Mesodermal cell (in vitro differentiated cells): Measurements from ENCODE around the gene MITF.

Experiments
- H3K27ac ChIP-seq: 2 replicates; pipeline ENCODE4 v1.7.0; 2013; ENCODE audit warnings: mild to moderate bottlenecking, low read depth, low read length, moderate library complexity; ENCODE audit not compliant: severe bottlenecking
- H3K36me3 ChIP-seq: 2 replicates; pipeline ENCODE4 v1.7.1; 2013; ENCODE audit warnings: mild to moderate bottlenecking, low read length, moderate library complexity; ENCODE audit not compliant: control insufficient read depth, insufficient read depth
- H3K4me1 ChIP-seq: one replicate; pipeline ENCODE4 v1.7.1; 2013; ENCODE audit warnings: mild to moderate bottlenecking, low read length; ENCODE audit not compliant: insufficient read depth, control insufficient read depth, poor library complexity, severe bottlenecking
- H3K4me3 ChIP-seq: 2 replicates; pipeline ENCODE4 v1.7.0; 2013; ENCODE audit warnings: low read length, control low read depth, mild to moderate bottlenecking; ENCODE audit not compliant: insufficient read depth, poor library complexity, severe bottlenecking; ENCODE audit errors: extremely low read depth
- H3K9me3 ChIP-seq: 2 replicates; pipeline ENCODE4 v1.7.1; 2013; ENCODE audit warnings: mild to moderate bottlenecking, low read length, moderate library complexity; ENCODE audit not compliant: control insufficient read depth
- WGBS, 2 experiments: methylation state at CpG; one replicate each; pipeline ENCODE4 v1.1.5; 2013; ENCODE audit warnings: missing lambda C conversion rate in 2 of 2; ENCODE audit not compliant: insufficient coverage in 2 of 2; 5-methylcytosine and 5-hydroxymethylcytosine counted together

Gene MITF

DNA sequence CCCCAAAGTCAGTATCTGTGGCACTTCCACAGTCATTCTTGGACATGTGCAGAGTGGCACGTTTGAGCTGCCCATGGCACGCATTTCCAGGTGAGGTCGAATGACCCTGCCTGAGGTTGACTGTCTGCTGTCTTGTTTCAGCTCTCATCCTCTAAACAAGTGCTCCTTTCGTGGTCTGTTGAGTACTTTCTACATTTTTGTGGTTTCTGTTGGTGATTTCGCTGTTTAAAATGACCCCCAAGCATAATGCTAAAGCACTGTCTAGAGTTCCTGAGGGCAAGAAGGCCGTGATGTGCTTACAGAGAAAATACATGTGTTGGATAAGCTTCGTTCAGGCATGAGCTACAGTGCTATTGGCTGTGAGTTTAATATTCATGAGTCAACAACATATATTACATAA lies 220.3 kb downstream of the MITF start:
- Histone ChIP-seq H3K4me1 (no peaks in the 10 kb centered on the region), H3K4me3 (no peak overlapping the region), H3K27ac (no peak overlapping the region), H3K36me3 (no peaks in the 10 kb centered on the region), H3K9me3 (no peaks in the 10 kb centered on the region)
- WGBS, 2 experiments, result 92 to 97% methylated on average over 3 to 5 of the region's 7 CpGs

DNA sequence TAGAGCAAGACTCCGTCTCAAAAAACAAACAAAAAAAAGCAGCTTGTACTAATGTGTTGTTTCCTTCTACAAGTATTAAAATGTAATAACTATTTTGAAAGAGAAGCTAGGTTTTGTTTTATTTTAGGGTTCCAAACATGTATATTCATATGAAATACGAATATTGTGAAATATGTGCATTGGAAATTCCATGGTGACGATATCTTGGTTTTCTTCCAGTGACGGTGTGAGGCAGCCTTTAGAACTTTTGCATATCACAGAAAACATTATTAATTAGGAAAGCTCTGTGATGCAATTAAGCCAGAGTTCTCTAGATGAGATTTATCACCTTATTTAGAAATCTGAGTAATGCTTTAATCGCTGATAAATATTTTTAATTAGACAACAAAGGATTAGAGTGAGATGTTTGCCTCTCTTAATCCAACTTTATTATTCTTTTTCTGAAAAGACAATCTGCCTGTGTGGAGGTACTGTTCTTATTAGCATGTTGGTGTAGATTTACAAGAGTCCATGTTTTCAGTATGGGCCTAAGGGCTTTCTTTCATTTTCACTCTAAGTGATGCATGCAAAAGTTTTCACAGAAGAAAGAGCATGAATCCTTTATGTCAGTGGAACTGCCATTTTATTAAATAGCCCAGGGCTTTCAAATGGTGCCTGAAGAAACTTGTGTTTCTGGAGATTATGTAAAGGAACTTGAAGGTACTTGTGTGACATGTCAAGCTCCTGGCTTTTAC lies 222.6 kb downstream of the MITF start:
- no peaks in the 10 kb centered on the region for H3K4me1 ChIP-seq
- 100% methylated on average over 1 of the region's 5 CpGs; no CpG with 5 or more reads in 1 of the 2 experiments for WGBS, 2 experiments
- H3K36me3 ChIP-seq, result no peaks in the 10 kb centered on the region
- no peaks in the 10 kb centered on the region for H3K9me3 ChIP-seq
- no peak overlapping the region for H3K27ac ChIP-seq
- H3K4me3 ChIP-seq, result no peak overlapping the region

DNA sequence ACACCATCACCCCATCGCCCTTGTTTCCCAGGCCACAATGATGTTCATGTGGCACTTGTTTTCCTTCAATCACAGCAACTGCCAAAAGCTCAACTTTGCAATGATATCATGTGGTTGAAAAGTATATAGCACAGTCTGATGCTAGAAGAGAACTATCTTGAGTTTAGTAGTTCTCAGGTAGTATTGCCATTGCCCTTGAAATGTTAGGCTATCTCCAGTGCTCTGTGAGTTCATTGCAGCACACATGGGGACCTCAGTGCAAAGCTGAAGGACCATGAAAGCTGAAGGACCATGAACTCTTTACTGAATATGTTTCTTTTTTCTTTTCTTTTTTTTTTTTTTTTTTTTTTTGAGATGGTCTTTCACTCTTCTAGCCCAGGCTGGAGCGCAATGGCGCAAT lies 224.4 kb downstream of the MITF start:
- Histone ChIP-seq H3K36me3 (no peaks in the 10 kb centered on the region), H3K9me3 (no peaks in the 10 kb centered on the region), H3K27ac (no peak overlapping the region), H3K4me1 (no peaks in the 10 kb centered on the region), H3K4me3 (no peak overlapping the region)
- no CpG with 5 or more reads among the region's 3 CpGs for WGBS, 2 experiments

DNA sequence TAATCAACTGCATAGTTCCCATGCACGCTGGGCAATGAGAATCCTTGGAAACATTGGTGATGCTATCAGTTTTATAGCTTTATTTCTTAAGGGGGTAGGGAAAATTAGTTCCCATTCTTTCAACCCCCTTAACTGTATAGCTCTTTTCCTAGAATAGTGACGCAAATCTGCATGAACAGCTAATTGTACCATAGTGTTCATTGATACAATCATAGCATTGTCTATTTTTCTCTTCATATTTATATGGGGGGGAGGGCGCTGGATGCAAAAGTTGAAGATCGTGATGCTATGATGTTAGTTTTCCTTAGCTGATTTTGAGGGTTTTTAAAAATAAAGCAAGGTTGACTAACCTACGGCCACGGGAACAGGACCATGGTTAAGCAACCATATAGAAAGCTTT lies 227.9 kb downstream of the MITF start:
- no peaks in the 10 kb centered on the region for H3K4me1 ChIP-seq
- no peak overlapping the region for H3K4me3 ChIP-seq
- no peak overlapping the region for H3K27ac ChIP-seq
- no peaks in the 10 kb centered on the region for H3K36me3 ChIP-seq
- no peaks in the 10 kb centered on the region for H3K9me3 ChIP-seq
- WGBS, 2 experiments, result 80 to 87% methylated on average over 1 to 5 of the region's 6 CpGs

DNA sequence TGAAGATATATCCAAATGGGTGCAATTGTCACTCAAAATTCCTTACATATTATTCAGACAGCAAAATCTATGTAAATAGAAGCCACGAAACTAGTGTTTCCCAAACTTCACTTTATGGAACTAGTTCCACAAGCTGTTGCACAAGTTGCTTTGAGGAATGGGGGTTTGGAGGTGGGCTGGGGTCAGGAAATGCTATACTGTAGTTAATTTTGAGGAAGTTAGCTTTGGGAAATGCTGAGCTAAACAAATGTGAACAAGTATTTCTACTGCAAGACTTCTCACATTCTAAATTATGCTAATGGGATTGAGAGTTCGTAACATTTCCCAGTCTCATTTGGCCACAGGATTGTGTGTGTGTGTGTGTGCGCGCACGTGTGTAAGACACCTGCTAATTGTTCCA lies 231.6 kb downstream of the MITF start:
- H3K9me3 ChIP-seq, result no peaks in the 10 kb centered on the region
- no peaks in the 10 kb centered on the region for H3K4me1 ChIP-seq
- no peak overlapping the region for H3K4me3 ChIP-seq
- no peak overlapping the region for H3K27ac ChIP-seq
- no peaks in the 10 kb centered on the region for H3K36me3 ChIP-seq
- no CpG with 5 or more reads among the region's 5 CpGs for WGBS, 2 experiments

DNA sequence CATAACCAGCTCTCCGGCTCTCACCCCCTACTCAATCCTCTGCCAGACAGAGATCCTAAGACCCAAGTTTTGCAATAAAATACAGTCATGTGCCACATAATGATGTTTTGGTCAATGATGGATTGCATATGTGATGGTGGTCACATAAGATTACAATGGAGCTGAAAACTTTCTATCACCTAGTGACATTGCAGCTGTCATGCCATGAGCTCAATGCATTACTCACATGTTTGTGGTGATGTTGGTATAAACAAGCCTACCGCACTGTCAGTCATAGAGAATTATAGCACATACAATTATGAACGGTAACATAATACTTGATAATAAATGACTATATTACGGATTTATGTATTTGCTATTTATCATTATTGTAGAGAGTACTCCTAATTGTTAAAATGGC lies 233.4 kb downstream of the MITF start:
- no peaks in the 10 kb centered on the region for H3K9me3 ChIP-seq
- no peaks in the 10 kb centered on the region for H3K4me1 ChIP-seq
- no peaks in the 10 kb centered on the region for H3K36me3 ChIP-seq
- WGBS, 2 experiments, result no CpG with 5 or more reads among the region's 4 CpGs
- no peak overlapping the region for H3K27ac ChIP-seq
- no peak overlapping the region for H3K4me3 ChIP-seq

DNA sequence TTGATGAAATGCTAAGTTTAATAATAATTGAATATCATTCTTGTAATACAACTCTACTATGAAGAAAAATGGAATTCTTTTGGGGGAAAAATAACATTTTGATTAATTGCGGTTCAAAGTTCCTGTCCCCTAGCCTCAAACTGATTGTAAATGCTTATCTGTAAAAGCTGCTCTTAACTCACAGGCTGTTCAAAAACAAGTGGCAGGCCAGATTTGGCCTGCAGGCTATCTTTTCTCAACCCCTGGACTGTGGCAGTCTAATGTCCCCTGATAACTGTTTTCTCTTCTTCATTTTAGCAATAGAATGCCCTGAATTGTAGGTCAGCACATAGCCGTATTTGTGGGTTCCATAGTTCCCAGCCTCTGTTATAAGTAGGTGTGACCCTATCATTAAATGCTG lies 236.8 kb downstream of the MITF start:
- Histone ChIP-seq H3K36me3 (no peaks in the 10 kb centered on the region), H3K9me3 (peaks cover 3% of the 10 kb centered on the region), H3K27ac (no peak overlapping the region), H3K4me3 (no peak overlapping the region), H3K4me1 (no peaks in the 10 kb centered on the region)
- 80% methylated on average over 1 of the region's 2 CpGs; no CpG with 5 or more reads in 1 of the 2 experiments for WGBS, 2 experiments

DNA sequence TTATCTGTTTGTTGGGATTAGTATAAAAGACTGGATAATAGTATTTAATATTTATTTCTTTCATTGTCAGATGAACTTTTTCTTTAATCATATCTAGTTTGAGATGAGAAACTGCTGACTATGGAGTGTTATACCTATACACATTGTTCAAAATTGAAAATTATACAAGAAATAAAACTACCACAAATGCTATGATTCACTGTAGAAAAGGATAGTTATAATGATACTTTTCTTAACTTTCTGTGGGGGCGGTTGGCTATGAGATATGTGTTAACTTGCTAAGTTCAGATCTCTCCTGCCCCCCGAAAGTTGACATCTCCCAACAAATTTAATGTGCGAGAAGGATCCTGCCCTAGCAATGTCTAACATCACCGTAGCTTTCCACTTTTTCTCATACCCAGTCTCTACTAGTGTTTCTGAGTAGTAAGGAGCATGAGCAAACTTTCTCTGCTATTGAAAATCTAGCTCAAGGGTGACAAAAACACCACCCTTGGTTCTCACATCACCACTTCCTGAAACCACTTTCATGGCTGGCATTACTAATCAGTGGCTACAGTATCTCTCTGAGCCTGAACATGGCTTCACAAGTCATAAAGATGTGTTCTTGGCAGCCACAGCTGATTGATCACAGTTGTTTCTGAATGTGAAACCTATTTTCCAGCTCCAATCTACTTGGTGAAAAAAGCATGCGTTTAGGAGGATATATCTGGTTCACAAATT lies 244.4 kb downstream of the MITF start:
- no peak overlapping the region for H3K4me3 ChIP-seq
- WGBS, 2 experiments, result 100% methylated on average over 1 to 3 of the region's 5 CpGs
- no peak overlapping the region for H3K27ac ChIP-seq
- no peaks in the 10 kb centered on the region for H3K36me3 ChIP-seq
- H3K4me1 ChIP-seq, result no peaks in the 10 kb centered on the region
- no peaks in the 10 kb centered on the region for H3K9me3 ChIP-seq

DNA sequence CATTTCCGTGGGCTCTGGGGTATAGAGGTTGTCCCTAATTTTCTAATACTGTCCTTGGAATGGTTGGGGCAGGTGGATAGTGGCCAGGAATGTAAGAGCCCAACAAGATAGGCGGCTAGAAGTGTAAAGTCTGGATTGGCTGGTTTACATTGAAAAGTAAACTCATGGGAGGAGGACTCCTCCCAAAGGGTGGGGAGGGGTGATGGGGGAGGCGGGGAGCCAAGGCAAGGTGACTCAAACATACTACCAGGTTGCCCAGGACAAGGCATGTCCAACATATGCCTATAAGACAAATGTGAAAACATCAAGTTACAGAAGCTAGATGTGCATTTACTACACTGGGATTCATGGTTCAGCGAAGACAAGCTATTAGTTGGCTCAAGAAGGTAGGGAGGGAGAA lies 246.0 kb downstream of the MITF start:
- 84 to 89% methylated on average over 2 to 3 of the region's 4 CpGs for WGBS, 2 experiments
- Histone ChIP-seq H3K27ac (no peak overlapping the region), H3K9me3 (no peaks in the 10 kb centered on the region), H3K4me1 (no peaks in the 10 kb centered on the region), H3K4me3 (no peak overlapping the region), H3K36me3 (no peaks in the 10 kb centered on the region)

DNA sequence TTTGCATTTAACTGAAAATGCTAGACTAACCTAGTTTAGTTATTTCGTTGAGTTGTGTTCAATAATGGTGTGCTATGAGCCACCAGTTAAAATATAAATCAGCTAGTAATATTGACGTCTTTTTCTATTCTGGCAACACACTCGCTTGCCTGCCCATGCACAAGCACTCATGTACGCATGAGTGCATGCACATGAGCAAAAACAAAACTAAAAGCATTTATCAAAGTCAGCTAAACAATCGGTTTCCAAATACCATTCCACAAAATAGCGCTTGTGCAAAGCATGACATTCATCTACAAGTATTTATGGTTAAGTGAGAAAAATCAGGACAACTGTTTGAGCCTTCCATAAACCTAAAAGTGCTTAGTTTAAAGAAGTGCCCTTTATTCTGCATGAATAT lies 247.2 kb downstream of the MITF start:
- 100% methylated on average over 3 of the region's 6 CpGs; no CpG with 5 or more reads in 1 of the 2 experiments for WGBS, 2 experiments
- H3K4me3 ChIP-seq, result no peak overlapping the region
- H3K4me1 ChIP-seq, result no peaks in the 10 kb centered on the region
- no peak overlapping the region for H3K27ac ChIP-seq
- no peaks in the 10 kb centered on the region for H3K9me3 ChIP-seq
- no peaks in the 10 kb centered on the region for H3K36me3 ChIP-seq

DNA sequence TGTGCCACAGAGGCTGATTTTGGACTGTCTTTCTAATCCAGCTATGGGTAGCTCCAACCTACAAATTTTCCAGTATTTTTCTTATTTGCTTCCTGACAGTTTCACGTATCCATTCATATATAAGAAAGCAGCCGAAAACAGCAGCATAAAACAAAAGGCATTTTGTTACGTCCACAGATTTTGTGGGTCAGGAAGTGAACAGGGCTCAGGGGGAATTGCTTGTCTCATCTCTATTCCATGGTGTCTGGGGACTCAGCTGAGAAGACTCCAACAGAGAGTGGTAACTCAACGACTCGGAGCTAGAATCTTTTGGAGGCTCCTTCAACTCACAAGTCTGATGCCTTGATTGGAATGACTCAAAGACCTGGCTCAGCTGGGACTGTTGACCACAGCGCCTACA lies 248.6 kb downstream of the MITF start:
- H3K9me3 ChIP-seq, result no peaks in the 10 kb centered on the region

More for the DNA sequence above, 248.6 kb downstream of the MITF start:
- WGBS, 2 experiments, result 89 to 100% methylated on average over 4 of the region's 6 CpGs
- Histone ChIP-seq H3K4me1 (no peaks in the 10 kb centered on the region), H3K36me3 (no peaks in the 10 kb centered on the region), H3K4me3 (no peak overlapping the region), H3K27ac (no peak overlapping the region)
